HG03108 (cell line): ENCODE data around the gene CYP8B1.

ENCODE experiments used
- ATAC-seq: cut with Tn5 transposase; IDR thresholded peaks from one replicate; pipeline ENCODE4 v1.9.1; 2021; ENCODE audit warnings: moderate library complexity; ENCODE audit not compliant: unreplicated experiment

The CYP8B1 gene

DNA sequence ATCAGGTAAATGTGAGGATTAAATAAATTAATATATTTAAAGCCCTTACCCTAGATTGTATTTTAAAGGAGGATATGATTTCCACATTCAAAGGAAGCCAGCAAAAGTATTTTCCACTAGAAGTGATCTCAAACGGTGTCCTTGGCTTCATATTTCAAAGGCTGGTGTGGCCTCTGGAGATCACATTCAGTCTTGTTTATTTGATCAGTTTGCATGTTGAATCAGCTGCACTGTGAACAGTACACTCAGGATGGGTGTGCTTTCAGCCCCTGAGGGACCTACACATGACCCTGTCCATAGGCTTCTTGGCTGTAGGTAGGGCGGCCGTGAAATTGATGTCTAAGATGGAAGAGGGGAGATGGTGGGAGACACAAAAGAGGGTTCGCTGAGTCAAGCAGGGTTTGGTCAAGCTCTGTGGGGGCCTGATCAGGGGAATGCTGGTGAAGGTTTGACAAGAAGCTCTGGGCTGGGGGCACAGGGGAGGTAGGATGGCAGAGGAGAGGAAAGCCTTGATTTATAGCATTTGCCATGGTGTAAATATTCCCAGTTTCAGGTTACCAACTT, 21.9 kb downstream of the CYP8B1 start:
- no peak for ATAC-seq

DNA sequence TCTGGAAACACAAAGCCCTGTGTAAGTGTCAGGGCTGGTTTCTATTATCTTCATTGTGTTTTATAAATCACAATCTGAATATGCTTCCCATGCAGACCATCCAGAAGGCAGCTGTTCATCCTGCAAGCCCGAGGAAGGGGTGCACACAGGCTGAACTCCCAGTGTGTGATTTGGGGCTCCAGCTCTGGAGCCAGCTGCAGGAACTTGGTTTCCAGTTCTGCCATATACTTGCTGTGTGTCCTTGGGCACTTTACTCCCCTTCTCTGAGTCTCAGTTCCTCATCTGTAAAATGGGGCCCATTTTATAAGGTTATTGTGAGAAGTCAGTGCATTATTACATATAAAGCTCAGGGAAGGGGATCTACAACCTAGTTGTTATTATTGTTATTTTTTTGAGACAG, 22.6 kb downstream of the CYP8B1 start:
- ATAC-seq = no peak

DNA sequence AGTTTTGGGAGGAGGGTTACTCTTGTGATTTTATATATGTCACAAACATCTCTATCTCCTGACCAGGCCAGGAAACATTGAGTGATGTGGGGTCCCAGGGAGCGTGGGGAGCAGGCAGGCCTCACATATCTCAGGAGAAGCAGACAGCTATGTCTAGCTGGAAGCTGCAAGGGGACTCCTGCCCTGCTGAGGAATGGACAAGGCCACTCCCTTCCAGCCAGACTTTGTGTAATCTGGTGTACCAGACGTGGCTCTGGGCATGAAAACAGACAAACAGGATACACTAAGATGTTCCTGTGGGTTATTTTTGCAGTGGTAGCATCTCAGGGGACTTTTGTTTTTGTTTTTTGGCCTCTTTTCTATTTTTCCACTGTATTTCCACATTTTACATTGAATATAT, 23.2 kb downstream of the CYP8B1 start:
- ATAC-seq = no peak

DNA sequence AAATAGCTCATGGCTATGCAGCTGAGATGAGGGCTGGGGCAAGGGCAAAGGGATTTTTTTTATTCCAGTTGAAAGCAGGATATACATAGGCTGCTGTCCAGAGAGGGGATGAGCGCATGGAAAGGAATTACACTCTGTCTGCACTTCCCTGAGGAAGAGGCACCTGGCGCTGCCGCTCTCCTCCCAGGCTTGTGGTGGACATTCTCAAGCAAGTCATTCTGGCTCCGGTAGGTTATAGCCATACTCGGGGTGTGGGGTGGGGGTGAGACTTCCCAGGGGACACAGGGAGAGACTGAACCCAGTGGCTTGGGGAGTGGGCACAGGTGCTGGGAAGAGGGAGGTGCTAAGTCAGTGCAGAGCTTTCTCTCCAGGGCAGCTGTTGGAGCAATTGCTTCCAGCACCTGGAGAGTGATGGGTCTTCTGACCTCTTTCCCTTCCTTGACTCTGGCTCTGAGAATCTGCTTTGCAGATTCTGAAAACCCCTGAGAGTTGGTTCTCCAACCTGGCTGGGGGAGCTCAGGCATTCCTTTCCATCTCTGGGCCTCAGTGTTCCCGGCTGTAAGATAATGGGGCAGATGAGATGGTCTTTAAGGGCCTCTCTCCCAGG, 24.3 kb downstream of the CYP8B1 start:
- no peak for ATAC-seq

DNA sequence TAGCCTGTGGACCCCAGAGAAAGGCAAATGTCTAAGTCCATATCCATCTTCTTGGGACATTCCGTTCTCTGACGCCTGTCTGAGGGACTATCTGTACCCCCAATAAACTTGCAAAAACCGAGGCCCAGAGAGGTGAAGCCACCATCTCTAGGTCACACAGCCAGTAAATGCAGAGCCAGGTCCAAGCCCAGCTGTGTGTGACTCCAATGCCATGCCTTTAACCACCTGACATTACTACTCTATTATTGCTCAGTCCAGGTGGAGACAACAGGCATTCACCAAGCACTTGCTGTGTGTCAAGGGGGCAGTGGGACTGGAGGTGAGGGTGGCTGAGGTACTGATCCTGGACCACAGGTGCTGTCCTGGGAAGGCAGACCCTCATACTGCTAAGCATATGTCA, 25.4 kb downstream of the CYP8B1 start:
- no peak for ATAC-seq

DNA sequence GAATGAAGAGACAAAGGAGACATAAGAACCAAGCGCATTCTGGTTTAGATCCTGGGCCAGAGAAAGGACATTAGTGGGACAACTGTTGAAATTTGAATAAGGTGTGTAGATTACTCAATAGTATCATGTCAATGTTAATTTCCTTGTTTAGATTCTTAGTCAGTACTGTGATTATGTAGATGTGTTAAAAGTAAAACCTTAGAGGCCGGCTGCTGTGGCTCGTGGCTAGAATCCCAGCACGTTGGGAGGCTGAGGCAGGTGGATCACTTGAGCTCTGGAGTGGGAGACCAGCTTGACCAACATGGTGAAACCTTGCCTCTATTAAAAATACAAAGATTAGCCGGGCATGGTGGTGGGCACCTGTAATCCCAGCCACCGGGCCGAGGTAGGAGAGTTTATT, 26.7 kb downstream of the CYP8B1 start:
- ATAC-seq = no peak

DNA sequence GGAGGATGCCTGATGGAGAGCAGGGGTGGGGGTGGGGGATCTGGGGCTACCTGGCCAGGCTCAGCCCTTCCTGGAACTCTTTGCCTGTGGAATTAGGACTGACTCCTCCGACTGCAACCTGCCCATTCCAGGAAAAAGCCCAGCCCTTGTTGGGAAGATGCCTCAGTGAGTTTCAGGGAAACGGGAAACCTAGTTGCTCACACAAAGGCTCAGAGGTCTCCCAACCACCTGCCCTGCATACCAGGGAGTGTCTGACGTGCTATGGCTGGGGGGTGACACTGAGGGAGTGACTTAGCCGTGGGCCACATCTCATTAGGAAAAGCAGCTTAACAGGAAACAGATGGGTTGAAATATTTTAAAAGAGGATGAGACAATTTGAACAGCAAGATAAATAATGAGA, 27.9 kb downstream of the CYP8B1 start:
- ATAC-seq = no peak

DNA sequence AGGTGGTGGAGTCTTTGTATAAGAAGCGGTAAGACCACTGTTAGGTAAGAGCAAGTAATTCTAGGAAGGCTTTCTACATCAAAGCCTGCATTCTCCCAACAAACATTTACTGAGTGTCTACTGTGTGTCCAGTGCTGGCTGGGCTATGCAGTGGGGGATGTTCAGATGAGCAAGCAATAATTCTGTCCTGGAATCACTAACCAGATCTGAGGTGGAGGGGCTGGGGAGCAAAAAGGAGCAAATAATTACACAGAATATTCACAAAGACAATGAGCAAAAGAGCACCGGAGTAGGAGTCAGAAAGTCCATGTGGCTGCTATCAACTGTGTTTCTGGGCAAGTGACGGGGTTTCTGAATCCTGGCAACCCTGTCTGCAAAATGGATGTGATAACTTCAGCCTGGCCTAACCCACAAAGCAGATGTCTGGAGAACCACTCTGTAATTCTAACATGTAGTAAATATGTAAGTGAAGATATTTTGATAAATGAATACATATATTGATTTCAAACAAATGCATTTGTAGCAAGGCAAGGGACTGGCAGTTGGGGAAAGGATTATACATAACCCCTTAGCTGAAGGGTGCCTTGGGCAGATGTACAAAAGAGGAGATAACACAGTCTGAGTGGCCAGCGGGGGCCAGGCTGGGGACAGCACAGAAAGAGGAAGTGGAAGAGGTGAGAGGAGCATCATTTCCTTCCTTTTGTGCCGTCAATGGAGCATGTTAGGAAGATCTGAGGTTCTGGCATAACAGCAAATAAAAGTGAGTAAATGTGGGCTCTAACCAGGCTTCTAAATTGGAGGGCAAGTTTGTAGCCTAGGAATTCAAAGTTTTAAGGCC, 28.8 kb downstream of the CYP8B1 start:
- ATAC-seq = no peak

DNA sequence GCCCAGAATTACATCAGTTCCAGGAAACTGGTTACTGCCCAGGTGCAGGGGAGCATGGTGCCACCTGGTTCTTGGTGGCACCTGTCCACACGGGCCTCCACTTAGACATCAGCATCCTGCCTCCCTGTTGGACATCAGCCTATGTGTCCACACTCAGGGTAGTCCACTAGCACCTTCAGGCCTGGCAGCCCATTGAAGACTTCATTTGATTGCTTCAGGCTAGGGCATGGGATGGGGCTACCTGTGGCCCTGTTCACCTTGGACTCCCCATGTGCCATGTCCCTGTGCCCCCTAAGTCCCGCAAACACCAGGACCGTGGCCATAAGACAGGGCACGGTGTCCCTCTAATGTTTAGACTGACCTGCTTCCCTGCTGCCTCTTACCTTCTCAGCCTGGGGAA, 30.9 kb downstream of the CYP8B1 start:
- ATAC-seq = no peak

DNA sequence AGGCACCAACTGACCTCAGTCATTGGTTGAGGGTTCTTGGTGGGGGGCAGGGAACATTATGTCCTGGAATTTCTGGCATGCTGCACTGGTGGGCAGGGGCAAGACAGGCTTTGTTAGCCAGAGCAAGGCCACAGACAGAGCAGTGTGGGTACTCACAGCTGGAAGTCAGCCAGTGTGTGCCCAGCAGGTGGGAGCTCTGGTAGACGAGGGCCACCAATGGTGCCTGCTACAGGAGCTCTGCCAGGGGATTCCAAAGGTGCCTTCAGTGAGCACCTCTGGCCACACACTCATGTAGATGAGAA, 31.3 kb downstream of the CYP8B1 start:
- no peak for ATAC-seq

DNA sequence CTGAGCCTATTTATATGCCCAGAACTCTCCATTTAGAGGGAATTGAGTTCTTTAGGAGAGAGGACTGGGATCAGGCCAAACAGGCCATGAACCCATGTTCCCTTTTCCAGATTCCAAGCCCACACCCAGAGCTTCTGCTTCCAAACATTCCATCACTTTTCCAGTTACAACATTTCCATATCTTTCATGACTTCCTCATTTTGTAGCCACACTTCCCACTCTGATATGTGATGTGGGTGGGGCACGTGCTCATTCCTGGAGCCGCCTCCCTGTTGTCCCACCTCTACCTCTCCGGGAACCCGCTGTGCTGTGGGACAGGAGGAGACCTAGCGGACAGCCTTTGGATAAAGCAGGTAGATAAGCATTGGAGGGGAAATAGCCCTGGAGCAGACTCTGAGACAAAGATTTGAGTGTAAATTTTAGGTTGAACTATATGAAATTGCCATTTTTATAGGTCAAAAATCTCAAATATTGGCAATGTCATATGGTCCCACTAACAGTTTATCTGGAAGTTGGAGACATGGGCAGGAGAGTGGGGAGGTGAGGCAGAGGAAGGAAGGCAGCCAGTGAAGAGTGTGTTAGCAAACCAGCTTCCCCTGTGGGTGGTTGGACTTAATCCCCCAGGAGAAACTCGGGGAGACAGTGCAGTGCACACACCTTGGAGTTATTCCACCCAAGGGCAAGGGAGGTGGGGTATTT, 31.8 kb downstream of the CYP8B1 start:
- ATAC-seq = no peak

DNA sequence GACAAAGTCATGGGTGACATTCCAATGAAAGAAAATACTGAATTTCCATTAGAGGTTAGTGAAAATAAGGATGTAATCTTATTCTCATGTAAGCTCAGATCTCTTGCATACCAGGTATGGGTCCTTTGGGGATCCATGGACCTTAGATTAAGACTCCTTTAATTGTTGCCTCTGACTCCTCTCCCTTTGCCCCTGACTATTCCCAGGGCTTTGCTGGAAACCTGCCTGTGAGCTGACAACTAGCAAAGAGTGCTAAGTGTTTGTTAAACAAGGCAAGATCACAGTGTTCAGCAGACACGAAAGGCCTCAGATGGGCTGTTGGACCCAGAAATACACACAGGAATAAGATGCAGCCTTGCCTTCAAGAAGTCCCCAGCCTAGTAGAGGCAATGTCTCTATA, 34.3 kb downstream of the CYP8B1 start:
- no peak for ATAC-seq

DNA sequence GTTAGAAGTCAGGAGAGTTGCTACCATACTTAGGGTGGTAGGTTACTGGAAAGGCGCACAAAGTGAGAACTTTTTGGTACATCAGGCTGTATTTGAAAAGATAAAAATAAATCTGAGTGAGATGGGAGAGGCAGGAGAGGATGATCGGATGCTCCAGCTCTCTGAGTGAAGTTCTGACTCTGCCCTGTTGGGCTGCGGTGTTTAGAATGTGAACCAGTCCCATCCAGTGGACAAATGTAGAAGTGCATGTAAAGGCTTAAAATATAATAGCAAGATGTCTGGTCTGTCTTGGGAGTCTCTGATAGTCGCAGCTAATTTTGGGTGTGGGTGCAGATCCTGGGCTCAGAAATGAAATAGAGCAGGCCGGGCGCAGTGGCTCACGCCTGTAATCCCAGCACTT, 36.1 kb downstream of the CYP8B1 start:
- peak; percentile 91 for ATAC-seq

DNA sequence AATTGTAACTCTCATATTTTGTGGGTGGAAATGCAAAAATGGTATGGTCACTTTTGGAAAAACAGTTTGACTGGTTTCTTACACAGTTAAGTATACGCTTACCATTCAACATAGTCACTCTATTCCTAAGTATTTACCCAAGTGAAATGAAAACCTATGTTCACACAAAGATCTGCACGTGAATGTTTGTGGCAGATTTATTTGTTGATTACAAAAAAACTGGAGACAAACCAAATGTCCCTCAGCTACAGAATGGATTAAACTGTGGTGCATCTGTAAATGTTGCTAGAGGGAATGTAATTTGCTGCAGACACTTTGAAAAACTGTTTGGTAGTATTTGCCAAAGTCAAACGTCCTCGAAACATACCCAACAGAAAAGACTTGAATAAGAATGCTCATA, 37.1 kb downstream of the CYP8B1 start:
- ATAC-seq = no peak

DNA sequence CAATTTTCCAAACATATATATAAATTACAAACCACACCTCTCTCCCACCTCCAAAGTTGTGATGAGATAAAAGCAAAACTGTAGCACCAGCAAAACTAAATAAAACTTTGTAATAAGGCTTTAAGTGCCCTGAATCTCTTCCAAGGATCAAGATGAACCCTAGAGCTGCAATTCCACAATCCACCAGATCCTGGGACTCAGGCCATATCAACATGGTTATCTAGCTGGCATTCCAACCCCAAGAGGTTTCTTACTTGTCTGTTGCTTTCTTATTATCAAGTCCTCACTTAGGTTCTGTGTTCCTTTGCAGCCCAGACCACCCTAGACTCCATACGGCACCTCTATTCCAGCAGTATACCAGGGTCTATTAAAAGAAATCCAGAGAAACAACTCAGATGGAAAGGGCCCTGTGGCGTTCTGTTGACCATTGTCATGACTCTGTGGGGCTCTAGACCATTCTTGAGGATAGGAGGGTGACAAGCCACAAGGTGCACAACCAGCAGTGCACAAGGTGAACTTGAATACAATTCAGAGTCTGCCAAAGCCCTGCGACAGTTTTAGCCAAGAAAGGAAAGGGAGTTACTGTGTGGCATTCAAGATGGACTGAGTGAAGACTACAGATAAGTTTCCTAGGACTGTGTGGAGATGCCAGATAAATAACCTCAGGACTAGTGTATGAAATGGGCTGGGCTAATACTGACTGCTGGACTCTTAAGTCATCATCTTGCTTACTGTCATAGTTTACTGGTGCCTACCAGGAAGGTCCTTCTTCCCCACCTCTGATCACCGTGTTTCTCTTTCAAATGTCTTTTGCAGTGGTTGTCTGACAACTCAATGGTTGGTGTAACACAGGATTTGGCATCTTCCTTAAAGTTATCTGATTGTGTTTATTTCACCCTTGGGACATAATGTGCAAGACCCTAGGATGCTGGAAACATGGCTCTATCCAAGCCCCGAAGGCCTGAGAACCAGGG, 39.2 kb downstream of the CYP8B1 start:
- ATAC-seq = no peak

DNA sequence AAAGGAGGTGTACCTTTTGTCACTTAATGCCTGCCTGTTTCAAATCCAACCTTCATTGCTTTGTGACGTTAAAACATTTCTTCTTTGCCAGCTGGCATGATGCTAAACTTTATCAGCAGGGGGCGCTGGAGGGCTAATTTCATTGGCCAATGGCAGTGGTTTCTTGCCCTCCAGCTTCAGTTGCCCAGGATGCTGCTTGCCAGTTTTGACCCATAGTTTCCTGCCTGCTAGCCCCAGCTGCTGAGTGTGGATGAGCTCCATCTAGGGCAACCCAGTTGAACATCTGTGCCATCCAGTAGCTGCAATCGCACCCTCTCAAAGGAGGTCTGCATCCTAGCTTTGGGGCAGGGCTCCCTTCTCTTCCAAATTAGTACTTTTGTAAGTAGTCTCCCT, 44.4 kb downstream of the CYP8B1 start:
- peak; percentile 70 for ATAC-seq

DNA sequence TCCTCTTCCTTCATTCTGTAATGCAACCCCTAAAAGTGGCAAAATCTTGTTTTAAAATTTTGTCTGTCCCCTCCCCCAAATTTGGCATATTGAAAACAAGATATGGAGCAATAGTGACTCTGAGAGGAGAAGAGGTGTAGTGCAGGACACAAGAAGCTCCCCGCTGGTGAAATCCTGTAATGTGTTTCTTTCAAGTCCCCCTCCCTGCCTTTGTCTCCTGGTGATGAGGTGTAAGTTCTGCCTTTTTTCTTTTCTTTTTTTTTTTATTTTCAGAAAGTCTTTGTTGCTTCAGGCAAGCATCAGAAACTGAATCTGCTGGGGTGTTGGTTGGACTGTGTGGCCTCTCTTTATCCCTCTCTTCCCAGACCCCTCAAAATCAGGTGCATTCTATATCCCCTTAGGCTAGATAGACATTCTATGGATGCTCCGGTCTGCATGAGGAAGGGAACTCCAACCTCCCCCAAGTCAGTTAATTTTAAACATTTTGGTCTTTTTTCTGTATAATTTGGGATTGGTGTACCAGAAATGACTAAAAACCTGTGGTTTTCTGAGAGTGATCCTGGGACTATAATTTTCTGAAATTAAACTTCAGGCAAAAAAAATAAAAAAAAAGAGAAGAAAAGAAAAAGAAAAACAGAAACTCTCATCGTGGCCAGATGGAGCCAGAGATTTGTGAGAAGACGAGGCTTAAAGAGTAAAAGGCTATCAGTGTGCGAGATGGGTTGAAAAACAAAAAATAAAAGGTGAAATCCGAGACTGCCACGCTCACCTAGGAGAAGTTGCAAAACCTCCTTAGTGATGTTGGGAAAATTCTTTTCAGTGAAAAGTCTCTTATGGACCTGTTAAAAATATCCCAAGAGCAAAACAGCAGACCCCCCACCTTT, 45.0 kb downstream of the CYP8B1 start:
- ATAC-seq = no peak

DNA sequence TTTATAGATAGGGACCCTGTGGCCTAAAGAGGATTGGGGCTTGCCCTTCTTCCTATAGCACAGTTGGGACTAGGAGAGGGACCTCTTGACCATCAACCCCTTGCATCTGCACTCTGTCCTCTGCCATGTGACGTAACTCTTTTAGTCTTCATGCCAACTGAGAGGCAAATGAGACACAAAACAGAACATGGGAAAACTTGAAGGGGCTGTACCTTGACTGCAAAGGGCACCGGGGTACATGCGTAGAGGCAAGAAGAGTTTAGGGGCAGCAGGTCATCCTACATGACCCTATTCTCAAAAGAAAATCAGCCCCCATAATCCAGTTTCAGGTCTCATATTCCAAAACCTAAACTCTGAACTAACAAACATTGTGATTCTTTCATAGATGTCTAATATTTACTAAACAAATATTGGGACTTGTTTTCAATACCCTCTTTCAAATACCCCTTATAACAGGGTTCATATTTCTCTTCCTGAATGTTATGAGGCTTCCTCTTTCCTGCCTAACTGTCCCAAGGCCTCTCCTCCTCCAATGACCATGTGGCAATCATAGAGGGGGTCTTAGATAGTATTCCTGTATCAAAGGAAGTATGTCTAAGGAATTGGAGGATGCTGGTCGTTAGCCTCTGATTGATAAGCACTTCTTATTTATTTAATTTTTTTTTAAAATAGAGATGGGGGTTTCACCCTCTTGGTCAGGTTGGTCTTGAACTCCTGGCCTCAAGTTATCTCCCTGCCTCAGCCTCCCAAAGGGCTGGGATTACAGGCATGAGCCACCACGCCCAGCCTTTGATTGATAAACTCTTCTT, 45.8 kb downstream of the CYP8B1 start:
- no peak for ATAC-seq

DNA sequence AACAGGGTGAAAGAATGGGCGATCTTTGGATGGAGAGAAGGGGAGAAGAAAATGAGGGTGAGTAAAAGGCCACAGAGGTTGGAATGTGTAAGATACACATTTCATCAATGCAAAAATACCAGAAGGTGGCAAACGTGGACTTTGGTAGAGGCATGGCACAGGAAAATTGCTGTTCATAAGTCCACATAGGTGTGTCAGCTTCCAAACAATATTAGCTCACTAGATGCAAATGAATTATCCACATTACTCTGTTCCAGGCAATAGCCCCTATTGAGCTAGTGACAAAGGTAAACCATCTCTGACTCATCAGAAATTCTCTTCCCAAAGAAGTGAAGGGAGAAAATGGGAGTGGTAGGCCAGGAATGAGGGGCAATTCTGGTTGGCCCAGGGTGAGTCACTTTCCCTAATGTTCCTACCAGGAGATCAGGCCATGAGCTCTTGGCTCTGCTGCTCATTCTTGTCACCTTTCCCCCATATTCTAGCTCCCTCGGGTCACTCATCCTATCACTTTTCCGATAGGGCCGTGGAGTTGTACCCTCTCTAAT, 46.5 kb downstream of the CYP8B1 start:
- ATAC-seq = no peak
